HG03558 (cell line): ENCODE measurements around the gene ADAM12.

Source experiments
- ATAC-seq: cut with Tn5 transposase; IDR thresholded peaks from one replicate; pipeline ENCODE4 v1.9.1; 2021; ENCODE audit warnings: moderate number of reproducible peaks; ENCODE audit not compliant: unreplicated experiment; ENCODE audit errors: extremely low read depth

Gene ADAM12

DNA sequence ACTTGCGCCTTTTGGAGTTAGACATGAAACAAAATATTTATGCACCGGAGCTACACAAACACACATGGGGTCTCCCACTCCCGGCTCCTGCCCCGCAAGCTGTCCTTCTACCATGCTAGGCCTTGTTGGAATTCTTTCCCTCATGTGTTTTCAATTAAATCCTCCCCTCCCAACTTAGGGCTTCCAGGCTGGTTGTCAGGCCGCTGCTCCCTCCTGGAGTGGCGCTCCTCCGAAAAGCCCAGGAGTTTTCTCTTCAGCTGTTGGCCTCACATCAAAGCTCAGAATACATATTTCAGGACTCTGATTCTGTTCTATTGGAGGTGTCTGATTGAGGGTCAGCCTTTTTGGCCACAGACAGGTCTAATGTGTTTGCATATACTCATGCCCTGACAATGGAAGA, 378.6 kb downstream of the ADAM12 start:
- ATAC-seq, result no peak

DNA sequence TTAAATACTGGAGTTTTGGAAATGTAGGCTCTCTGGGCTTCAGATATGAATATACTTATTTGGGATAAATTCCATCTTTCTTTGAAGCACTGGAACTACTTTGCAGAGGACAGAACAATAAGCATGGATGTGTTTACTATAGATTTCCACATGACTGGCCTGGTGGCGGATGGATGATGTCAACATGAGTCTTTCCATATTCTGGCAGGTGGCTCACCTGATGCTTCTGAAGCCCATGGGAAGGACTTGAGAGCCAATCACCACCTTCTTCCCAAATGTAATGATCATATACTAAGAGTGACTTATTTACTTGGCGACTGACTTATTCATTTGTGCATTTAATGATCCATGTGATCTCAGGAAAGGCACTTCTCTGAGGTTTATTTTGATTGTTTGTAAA, 381.4 kb downstream of the ADAM12 start:
- ATAC-seq, result no peak

DNA sequence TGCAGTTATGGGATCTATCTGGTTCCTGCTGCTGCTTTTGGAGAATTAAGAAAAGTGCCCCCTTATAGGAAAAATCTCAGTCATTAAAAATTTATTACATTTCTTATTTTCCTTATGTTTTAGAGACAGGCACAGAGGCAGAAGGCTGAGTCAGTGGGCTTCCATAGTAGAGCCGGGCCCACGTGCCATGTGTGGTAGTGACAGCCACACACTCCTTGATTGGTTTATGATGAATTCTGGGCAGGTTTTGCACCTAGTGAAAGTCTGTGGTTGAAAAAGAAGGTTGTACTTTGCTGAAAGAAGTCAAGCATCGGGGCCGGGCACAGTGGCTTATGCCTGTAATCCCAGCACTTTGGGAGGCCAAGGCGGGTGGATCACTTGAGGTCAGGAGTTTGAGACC, 382.0 kb downstream of the ADAM12 start:
- no peak for ATAC-seq

DNA sequence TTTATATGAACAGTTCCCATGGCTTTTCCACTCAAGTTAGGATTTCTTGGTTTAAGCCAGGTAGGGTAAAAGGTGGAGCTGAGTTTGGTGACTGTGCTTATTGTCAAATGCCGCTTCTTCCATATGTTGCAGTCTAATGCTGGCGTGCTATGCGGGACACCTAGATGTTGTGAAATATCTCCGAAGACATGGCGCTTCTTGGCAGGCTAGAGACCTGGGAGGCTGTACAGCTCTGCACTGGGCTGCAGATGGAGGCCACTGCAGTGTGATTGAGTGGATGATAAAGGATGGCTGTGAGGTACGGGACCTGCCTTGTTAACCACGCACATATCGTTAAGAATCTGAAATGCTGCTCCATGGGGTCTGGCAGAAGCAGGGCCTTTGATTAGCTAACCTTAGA, 383.5 kb downstream of the ADAM12 start:
- no peak for ATAC-seq

GRCh38 chr10:126001576-126001975, 386.7 kb downstream of the ADAM12 start:
- ATAC-seq, result no peak

GRCh38 chr10:125999694-126000093, 388.6 kb downstream of the ADAM12 start:
- no peak for ATAC-seq

- ATAC-seq, result no peak
Measured at GRCh38 chr10:125997586-125997985, 390.7 kb downstream of the ADAM12 start.

DNA sequence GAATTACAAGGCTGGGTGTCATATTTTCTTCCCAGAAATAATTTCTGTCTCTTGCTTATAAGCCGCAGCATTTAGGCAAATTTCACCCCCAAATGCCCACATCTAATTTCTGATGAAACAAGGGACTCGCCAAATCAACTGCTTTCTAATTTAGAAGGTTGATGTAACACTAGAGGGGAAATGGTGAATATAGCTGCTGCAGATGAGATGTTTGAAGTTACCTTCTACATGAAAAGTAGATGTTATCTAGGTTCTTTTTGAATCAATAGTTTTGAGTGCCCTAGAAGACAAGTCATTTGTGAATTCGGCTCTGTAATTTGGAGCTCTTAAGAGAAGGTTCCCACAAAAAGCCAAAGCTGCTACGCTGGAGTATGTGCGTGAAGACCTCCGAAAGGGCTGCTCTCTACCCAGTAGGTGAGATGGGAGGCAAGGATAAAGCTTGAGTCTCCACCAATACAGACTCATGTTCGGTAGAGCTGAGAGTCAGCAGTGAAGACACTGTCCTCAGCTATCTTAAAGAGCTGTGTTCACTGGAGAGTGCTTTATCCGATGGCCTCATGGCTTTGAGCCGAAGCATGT, 392.5 kb downstream of the ADAM12 start:
- ATAC-seq, result no peak

GRCh38 chr10:125994601-125995000, 393.7 kb downstream of the ADAM12 start:
- no peak for ATAC-seq

GRCh38 chr10:125992254-125992653, 396.0 kb downstream of the ADAM12 start:
- no peak for ATAC-seq

GRCh38 chr10:125991392-125991791, 396.9 kb downstream of the ADAM12 start:
- ATAC-seq, result no peak

DNA sequence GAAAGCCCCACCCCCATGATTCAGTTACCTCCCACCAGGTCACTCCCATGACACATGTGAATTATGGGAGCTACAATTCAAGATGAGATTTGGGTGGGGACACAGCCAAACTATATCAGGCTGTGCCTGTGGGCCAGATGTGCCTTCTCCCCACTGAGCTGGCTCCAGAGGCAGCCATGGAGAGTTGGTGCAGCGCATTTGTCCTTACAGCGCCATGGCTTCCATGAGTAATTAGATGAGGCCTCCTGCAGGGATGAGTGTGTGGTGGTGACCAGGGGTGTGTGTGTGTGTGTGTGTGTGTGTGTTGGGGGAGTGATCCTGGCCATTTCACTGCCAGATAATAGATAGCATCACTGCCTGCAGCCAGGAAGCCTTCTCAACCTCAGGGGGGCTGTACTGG, 397.3 kb downstream of the ADAM12 start:
- ATAC-seq, result no peak

- no peak for ATAC-seq
Measured at GRCh38 chr10:125989791-125990190, 398.5 kb downstream of the ADAM12 start.

GRCh38 chr10:125985557-125986240, 402.6 kb downstream of the ADAM12 start:
- ATAC-seq, result no peak

DNA sequence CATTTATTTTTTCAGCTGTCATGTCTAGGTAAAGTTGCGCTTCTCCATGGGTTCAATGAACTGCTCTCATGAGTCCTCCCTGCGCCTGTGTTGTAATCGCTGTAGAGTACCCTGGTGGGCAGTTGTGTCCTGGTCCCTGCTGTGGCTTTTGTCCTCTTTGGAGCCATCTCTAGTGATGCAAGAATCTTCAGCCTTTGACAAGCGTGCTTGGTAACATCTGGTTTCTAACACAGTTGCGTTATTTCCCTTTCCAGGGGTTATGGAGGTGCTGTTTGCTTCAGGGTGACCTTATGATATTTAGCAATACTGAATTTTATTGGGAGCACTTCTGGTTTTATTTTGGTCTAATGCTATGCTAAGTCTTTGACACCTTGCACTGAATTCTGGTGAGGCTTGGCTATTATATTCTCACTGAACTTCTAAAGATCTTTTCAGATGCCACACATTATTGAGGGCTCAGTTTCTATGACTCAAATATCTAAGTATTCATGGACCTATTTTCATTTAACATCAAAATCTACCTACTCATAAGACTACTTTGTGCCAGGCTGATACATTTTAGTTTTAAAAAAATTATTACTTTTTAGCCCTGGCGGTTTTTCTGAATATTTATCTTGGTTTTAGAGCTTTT, 403.3 kb downstream of the ADAM12 start:
- ATAC-seq, result no peak

DNA sequence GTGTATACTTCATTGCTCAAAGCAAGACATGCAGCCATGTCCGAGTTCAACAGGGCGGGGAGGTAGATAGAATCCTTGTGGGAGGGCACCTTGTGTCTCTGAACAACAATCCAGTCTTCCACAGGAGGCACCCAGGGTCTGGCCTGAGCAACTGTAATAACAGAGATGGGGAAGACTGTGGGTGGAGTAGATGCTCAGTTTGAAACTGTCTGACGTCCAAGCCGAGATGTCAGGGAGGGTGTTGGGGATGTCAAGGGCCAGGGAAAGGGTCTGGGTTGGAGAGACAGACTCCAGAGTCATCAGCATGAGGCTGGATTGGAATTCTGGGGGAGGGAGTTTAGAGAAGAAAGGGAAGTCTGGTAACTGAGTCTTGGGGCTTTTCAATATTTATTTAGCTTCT, 403.9 kb downstream of the ADAM12 start:
- ATAC-seq, result no peak

DNA sequence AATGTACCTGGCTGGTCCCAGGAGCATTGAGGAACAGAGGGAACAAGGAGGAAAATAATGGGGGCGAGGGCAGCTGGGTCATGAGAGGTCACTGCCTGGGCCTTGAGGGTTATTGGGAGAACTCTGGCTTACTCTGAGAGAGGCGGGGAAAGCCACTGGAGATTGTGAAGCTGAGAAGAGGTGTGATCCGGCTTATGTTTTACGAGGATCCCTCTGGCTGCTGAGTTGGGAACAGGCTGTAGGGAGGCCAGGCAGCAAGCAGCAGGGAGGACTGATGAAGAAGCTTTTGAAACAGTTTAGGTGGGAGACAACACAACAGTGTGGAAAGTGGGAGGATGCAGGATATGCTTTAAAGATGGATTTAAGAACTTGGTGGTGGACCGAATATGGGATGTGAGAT, 404.6 kb downstream of the ADAM12 start:
- ATAC-seq, result no peak

GRCh38 chr10:125983161-125983560, 405.1 kb downstream of the ADAM12 start:
- no peak for ATAC-seq

GRCh38 chr10:125982260-125982948, 405.9 kb downstream of the ADAM12 start:
- no peak for ATAC-seq

- no peak for ATAC-seq
Measured at GRCh38 chr10:125980521-125981035, 407.7 kb downstream of the ADAM12 start.

- ATAC-seq, result no peak
Measured at GRCh38 chr10:125979976-125980375, 408.3 kb downstream of the ADAM12 start.
